MCF 10A (cell line): Measurements from ENCODE around the gene DENND11. TPM values are rescaled to one million over a fixed set of nuclear protein-coding genes. Genes with fewer than 3 reads are reported as not detected.

Experiments
- Bru-seq: library from RNA; stranded (reverse); fragments of 400-500 nt; gene quantifications from one replicate; lab custom pipeline; 2021; lab: Mats Ljungman, UMichigan
- BruChase-seq, 2 experiments: library from RNA; stranded (reverse); fragments of 400-500 nt; gene quantifications; one replicate each; lab custom pipeline; 2021; lab: Mats Ljungman, UMichigan
- BruUV-seq: library from RNA; stranded (reverse); fragments of 400-500 nt; replicated peaks from 2 replicates; lab custom pipeline; 2021; lab: Mats Ljungman, UMichigan
- CTCF ChIA-PET: fragments of 300-600 bp; sonication (Branson Sonifier 250); formaldehyde crosslinking; extraction: SDS; loops from one replicate; lab custom pipeline; 2021; ENCODE audit warnings: antibody characterized with exemption, inconsistent platforms; lab: Yijun Ruan, JAX
- POLR2A ChIA-PET: fragments of 300-600, 350-650 bp; sonication (Branson Sonifier 250); formaldehyde crosslinking; extraction: SDS; loops from one replicate; lab custom pipeline; 2020; ENCODE audit warnings: antibody characterized with exemption, inconsistent platforms; lab: Yijun Ruan, JAX
- DNase-seq: peaks from one replicate; pipeline ENCODE4 v3.0.0-alpha.2; 2018; ENCODE audit not compliant: unreplicated experiment
- H3K27ac Mint-ChIP-seq: one replicate; pipeline ENCODE4 v1.8.0; 2022; ENCODE audit warnings: mild to moderate bottlenecking, low read depth, mixed read lengths; ENCODE audit not compliant: unreplicated experiment
- H3K27me3 Mint-ChIP-seq: one replicate; pipeline ENCODE4 v1.8.0; 2022; ENCODE audit warnings: mixed read lengths; ENCODE audit not compliant: insufficient read depth, unreplicated experiment
- H3K36me3 Mint-ChIP-seq: one replicate; pipeline ENCODE4 v1.8.0; 2022; ENCODE audit warnings: mild to moderate bottlenecking, moderate library complexity, mixed read lengths; ENCODE audit not compliant: insufficient read depth, unreplicated experiment
- H3K4me1 Mint-ChIP-seq: one replicate; pipeline ENCODE4 v1.8.0; 2022; ENCODE audit warnings: mixed read lengths; ENCODE audit not compliant: insufficient read depth, unreplicated experiment
- H3K4me3 Mint-ChIP-seq: one replicate; pipeline ENCODE4 v1.8.0; 2022; ENCODE audit warnings: mild to moderate bottlenecking, moderate library complexity, mixed read lengths; ENCODE audit not compliant: unreplicated experiment
- H3K9me3 Mint-ChIP-seq: one replicate; pipeline ENCODE4 v1.8.0; 2022; ENCODE audit warnings: mixed read lengths; ENCODE audit not compliant: unreplicated experiment
- intact Hi-C: fragments of 100-400 bp; cut with micrococcal nuclease; formaldehyde crosslinking; loops from 2 replicates; pipeline ENCODE4 v1.14.1; 2022
- long read RNA-seq: library from polyadenylated mRNA; stranded (forward); transcript quantifications from one replicate; pipeline ENCODE4 v2.0.0, GENCODE V29; 2022
- total RNA-seq: library from RNA; stranded (reverse); gene quantifications from 2 replicates; pipeline ENCODE4 v1.2.3, GENCODE V29; 2022
- TF ChIP-seq, protein P1 (sequence below): fragments of 200-600 bp; IDR thresholded peaks from one replicate; pipeline ENCODE4 v1.8.0; 2022; ENCODE audit warnings: antibody characterized with exemption, mild to moderate bottlenecking; ENCODE audit not compliant: unreplicated experiment

Gene DENND11
- total RNA-seq = 8.4 and 9.3 TPM in 2 replicates
- percentile 53 among the genes with signal in this experiment for Bru-seq, nascent RNA
- percentile 76 among the genes with signal in this experiment for BruChase-seq, experiment 1, labeled RNA remaining after a 6-hour chase
- BruChase-seq, experiment 2, labeled RNA remaining after a 2-hour chase = percentile 62 among the genes with signal in this experiment
- long read RNA-seq, full-length matches to known transcripts = 9 of 19 reads
- long read RNA-seq, partial matches to known transcripts = 5 of 19 reads
- long read RNA-seq, other reads (novel, unspliced or antisense) = 5 of 19 reads

DNA sequence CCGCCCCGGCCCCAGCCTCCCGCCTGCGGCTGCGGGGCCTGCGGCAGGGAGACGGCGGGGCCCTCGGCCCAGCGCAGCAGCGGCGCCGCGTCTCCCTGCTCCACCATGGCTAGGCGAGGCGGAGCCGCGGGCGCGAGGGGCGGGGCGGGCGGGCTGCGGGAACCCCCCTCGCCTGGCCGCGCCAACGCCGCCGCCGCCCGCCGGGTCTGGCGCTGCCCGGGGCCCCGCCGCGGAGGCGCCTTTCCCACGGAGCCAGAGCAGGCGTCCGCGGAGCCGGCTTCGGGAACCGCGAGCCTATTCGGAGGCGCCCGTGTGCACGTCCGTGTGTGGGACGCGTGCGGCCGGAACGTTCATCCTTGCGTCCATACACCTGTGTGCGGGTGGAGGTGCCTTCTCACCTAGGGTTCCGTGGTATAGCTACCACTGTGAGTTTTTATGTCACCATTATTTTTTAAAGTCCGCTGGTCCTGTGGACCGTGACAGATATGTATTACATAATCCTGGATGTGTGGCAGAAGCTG is at the start of gene DENND11:
DENND11 (minus strand) TSS at position 120 of the 521 bp plus-strand sequence; CDS start at position 107, 13 bp downstream.
- ChIA-PET POLR2A (interaction anchor here (0.6 to 3.1 kb wide), 5 partner anchors 15 to 38 kb away, joined by 3 to 23 read pairs (median 3); partner anchors contain the start of gene SSBP1), CTCF (interaction anchor here (0.5 to 6.0 kb wide), 4 partner anchors 36 to 891 kb away, joined by 3 to 37 read pairs (median 4); partner anchors contain the start of gene SSBP1)
- no peak within 1 kb of the TSS for H3K27ac Mint-ChIP-seq
- H3K36me3 Mint-ChIP-seq = no peaks in the 10 kb centered on the region
- H3K4me1 Mint-ChIP-seq = peaks cover 31% of the 10 kb centered on the region
- no peaks in the 10 kb centered on the region for H3K9me3 Mint-ChIP-seq
- DNase-seq = peak; percentile 44
- no TSS peak for BruUV-seq
- no peaks in the 10 kb centered on the region for H3K27me3 Mint-ChIP-seq
- peak within 1 kb of the TSS; percentile 72 for H3K4me3 Mint-ChIP-seq
- TF ChIP-seq, protein P1, sequence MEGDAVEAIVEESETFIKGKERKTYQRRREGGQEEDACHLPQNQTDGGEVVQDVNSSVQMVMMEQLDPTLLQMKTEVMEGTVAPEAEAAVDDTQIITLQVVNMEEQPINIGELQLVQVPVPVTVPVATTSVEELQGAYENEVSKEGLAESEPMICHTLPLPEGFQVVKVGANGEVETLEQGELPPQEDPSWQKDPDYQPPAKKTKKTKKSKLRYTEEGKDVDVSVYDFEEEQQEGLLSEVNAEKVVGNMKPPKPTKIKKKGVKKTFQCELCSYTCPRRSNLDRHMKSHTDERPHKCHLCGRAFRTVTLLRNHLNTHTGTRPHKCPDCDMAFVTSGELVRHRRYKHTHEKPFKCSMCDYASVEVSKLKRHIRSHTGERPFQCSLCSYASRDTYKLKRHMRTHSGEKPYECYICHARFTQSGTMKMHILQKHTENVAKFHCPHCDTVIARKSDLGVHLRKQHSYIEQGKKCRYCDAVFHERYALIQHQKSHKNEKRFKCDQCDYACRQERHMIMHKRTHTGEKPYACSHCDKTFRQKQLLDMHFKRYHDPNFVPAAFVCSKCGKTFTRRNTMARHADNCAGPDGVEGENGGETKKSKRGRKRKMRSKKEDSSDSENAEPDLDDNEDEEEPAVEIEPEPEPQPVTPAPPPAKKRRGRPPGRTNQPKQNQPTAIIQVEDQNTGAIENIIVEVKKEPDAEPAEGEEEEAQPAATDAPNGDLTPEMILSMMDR = no peak
- intact Hi-C loops = loop anchor here (5.0 kb wide), 1 partner anchor 35 kb away; the partner anchor contains the start of gene SSBP1

DNA sequence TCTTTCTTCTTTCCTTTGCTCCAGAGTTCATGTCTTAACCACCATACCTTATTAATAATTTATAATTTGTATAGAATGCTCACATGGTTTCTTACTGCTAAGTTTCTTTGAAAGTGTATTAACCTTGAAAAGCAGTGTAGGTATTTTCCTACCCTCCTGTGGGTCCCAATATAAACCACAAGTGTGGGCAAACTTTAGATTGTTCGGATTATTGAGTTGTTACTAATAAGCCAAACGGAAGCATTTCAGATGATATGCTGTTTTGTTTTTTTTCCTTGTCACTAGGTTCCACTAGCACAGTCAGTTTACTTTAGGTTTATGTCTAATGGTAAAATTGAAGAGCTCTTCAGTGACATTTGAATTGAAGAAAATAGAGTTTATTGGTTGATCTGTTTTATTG is 46.4 kb upstream of the DENND11 start:
- ChIA-PET POLR2A (no interaction called here), CTCF (interaction anchor here (1.2 kb wide), 1 partner anchor 9 kb away, joined by 4 read pairs; no protein-coding TSS in a partner anchor)
- H3K9me3 Mint-ChIP-seq = no peaks in the 10 kb centered on the region

DNA sequence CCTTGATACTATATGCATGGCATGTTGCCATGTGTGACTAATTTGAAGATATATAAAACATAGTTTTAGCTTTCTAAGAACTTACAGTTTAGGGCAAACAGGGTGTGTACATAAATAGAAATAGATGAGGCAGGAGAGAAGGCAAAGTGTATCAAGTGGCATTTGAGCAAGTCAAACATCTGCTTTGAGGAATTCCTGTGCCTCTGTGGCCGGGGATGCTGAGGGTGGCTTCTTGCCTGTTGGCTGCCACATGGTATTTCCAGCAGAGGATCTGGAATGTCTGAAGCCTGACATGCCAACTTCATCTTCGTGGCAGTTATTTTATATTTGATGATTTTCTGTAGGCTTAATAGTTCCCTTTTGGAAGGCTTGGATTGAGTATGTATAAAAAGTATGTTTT is 42.2 kb upstream of the DENND11 start:
- intact Hi-C loops = no loop called here
- H3K27ac Mint-ChIP-seq = no peak overlapping the region
- no TSS peak for BruUV-seq
- ChIA-PET POLR2A (no interaction called here), CTCF (interaction anchor here (1.7 kb wide), 1 partner anchor 42 kb away, joined by 3 read pairs; no protein-coding TSS in a partner anchor)
- H3K4me1 Mint-ChIP-seq = peaks cover 9% of the 10 kb centered on the region
- TF ChIP-seq, protein P1 = no peak
- H3K4me3 Mint-ChIP-seq = no peak overlapping the region
- H3K27me3 Mint-ChIP-seq = no peaks in the 10 kb centered on the region
- DNase-seq = no peak
- H3K36me3 Mint-ChIP-seq = peaks cover 80% of the 10 kb centered on the region
- no peaks in the 10 kb centered on the region for H3K9me3 Mint-ChIP-seq

More for the DNA sequence above, 46.4 kb upstream of the DENND11 start:
- no peak for DNase-seq
- Mint-ChIP-seq H3K4me3 (no peak overlapping the region), H3K27ac (no peak overlapping the region), H3K36me3 (peaks cover 97% of the 10 kb centered on the region), H3K27me3 (no peaks in the 10 kb centered on the region), H3K4me1 (no peaks in the 10 kb centered on the region)
- intact Hi-C loops = no loop called here
- no TSS peak for BruUV-seq
- TF ChIP-seq, protein P1 = no peak

GRCh38 chr7:141742229-141742628 is 40.3 kb upstream of the DENND11 start:
- ChIA-PET CTCF (interaction anchor here (0.5 to 1.1 kb wide), 5 partner anchors 15 to 1247 kb away, joined by 3 to 7 read pairs (median 5); no protein-coding TSS in a partner anchor), POLR2A (interaction anchor here (0.6 to 1.1 kb wide), 3 partner anchors 28 to 727 kb away, joined by 3 read pairs; partner anchors contain the start of gene MRPS33)
- no peak for DNase-seq
- TF ChIP-seq, protein P1 = no peak
- H3K4me1 Mint-ChIP-seq = peaks cover 16% of the 10 kb centered on the region
- intact Hi-C loops = no loop called here
- H3K9me3 Mint-ChIP-seq = no peaks in the 10 kb centered on the region
- peaks cover 64% of the 10 kb centered on the region for H3K36me3 Mint-ChIP-seq
- no TSS peak for BruUV-seq
- H3K27ac Mint-ChIP-seq = no peak overlapping the region
- no peaks in the 10 kb centered on the region for H3K27me3 Mint-ChIP-seq
- H3K4me3 Mint-ChIP-seq = no peak overlapping the region
